Gastroesophageal sphincter (tissue), 3 donors: ENCODE measurements around the gene EFCAB5.

Experiments used
- CTCF ChIP-seq, 4 experiments: fragments of 200-600 bp in 2 of 4; fragments of 450-650 bp in 2 of 4; sonication (generic) in 1 of 4; IDR thresholded peaks; one replicate each; pipeline ENCODE4 v1.5.1; 2017 to 2019; ENCODE audit warnings: antibody characterized with exemption in 4 of 4, mild to moderate bottlenecking in 2 of 4, moderate library complexity in 2 of 4
- EP300 ChIP-seq: sonication (generic); formaldehyde crosslinking; IDR thresholded peaks from one replicate; pipeline ENCODE4 v1.6.1; 2017; ENCODE audit warnings: antibody characterized with exemption, mild to moderate bottlenecking
- POLR2A ChIP-seq, 2 donors: fragments of 450-650 bp; IDR thresholded peaks; one replicate each; pipeline ENCODE4 v1.6.1; 2017; ENCODE audit warnings: antibody characterized with exemption in 2 of 2, mild to moderate bottlenecking in 2 of 2, moderate library complexity in 1 of 2
- POLR2AphosphoS5 ChIP-seq: sonication (generic); formaldehyde crosslinking; IDR thresholded peaks from one replicate; pipeline ENCODE4 v1.6.1; 2017; ENCODE audit warnings: antibody characterized with exemption

GRCh38 chr17:30113213-30113612 is 171.8 kb downstream of the EFCAB5 start:
- TF ChIP-seq CTCF (IDR thresholded peaks at IDR 0.05) (no peak), POLR2A (IDR thresholded peaks at IDR 0.05) (no peak), POLR2AphosphoS5 (no peak), EP300 (no peak)
